Natural killer cell treated with Interleukin-12 subunit alpha and Interleukin-12 subunit beta and Interleukin-15 and Interleukin-18, amount 100 ng/mL, for 72 hours (primary cell): Measurements from ENCODE around the gene ANKMY1. TPM values are rescaled to one million over a fixed set of nuclear protein-coding genes. Genes with fewer than 3 reads are reported as not detected.
A peak's percentile ranks its signal among the peaks of the same experiment; 100 is the strongest.

ENCODE experiments used
- ATAC-seq, 2 donors: fragments of 150-1000 bp; cut with Tn5 transposase in 1 of 2; sonication (Bioruptor Pico), chemical (Tn5 transposase) in 1 of 2; 2 replicates each; pipeline ENCODE4 v1.10.0; 2021
- DNase-seq: peaks from one replicate; pipeline ENCODE4 v3.0.0; 2022; ENCODE audit warnings: low spot score
- H3K27ac Mint-ChIP-seq, 2 donors: 1 replicate in 1 of 2; 2 replicates in 1 of 2; pipeline ENCODE4 v1.8.0; 2022; ENCODE audit warnings: mixed read lengths in 2 of 2, mild to moderate bottlenecking in 1 of 2, moderate library complexity in 1 of 2
- H3K27me3 Mint-ChIP-seq, 2 donors: 1 replicate in 1 of 2; 2 replicates in 1 of 2; pipeline ENCODE4 v1.8.0; 2022; ENCODE audit warnings: mixed read lengths in 2 of 2
- H3K36me3 Mint-ChIP-seq: one replicate; pipeline ENCODE4 v1.8.0; 2022; ENCODE audit warnings: mixed read lengths
- H3K4me1 Mint-ChIP-seq, 2 donors: 1 replicate in 1 of 2; 2 replicates in 1 of 2; pipeline ENCODE4 v1.8.0; 2022; ENCODE audit warnings: low read depth in 2 of 2, mixed read lengths in 2 of 2, mild to moderate bottlenecking in 1 of 2
- H3K4me3 Mint-ChIP-seq: one replicate; pipeline ENCODE4 v1.8.0; 2022; ENCODE audit warnings: mixed read lengths
- H3K9me3 Mint-ChIP-seq: 2 replicates; pipeline ENCODE4 v1.8.0; 2022; ENCODE audit warnings: mixed read lengths
- total RNA-seq, 2 donors: library from RNA; stranded (reverse); gene quantifications; one replicate each; pipeline ENCODE4 v1.2.3, GENCODE V29; 2022

Gene ANKMY1, protein sequence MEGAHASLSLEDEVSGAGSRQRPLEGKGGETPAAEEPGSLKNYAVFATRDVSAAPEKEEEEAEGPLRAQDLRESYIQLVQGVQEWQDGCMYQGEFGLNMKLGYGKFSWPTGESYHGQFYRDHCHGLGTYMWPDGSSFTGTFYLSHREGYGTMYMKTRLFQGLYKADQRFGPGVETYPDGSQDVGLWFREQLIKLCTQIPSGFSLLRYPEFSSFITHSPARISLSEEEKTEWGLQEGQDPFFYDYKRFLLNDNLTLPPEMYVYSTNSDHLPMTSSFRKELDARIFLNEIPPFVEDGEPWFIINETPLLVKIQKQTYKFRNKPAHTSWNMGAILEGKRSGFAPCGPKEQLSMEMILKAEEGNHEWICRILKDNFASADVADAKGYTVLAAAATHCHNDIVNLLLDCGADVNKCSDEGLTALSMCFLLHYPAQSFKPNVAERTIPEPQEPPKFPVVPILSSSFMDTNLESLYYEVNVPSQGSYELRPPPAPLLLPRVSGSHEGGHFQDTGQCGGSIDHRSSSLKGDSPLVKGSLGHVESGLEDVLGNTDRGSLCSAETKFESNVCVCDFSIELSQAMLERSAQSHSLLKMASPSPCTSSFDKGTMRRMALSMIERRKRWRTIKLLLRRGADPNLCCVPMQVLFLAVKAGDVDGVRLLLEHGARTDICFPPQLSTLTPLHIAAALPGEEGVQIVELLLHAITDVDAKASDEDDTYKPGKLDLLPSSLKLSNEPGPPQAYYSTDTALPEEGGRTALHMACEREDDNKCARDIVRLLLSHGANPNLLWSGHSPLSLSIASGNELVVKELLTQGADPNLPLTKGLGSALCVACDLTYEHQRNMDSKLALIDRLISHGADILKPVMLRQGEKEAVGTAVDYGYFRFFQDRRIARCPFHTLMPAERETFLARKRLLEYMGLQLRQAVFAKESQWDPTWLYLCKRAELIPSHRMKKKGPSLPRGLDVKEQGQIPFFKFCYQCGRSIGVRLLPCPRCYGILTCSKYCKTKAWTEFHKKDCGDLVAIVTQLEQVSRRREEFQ
- total RNA-seq: 10 to 100 TPM; 13.0 to 40.9 TPM

DNA sequence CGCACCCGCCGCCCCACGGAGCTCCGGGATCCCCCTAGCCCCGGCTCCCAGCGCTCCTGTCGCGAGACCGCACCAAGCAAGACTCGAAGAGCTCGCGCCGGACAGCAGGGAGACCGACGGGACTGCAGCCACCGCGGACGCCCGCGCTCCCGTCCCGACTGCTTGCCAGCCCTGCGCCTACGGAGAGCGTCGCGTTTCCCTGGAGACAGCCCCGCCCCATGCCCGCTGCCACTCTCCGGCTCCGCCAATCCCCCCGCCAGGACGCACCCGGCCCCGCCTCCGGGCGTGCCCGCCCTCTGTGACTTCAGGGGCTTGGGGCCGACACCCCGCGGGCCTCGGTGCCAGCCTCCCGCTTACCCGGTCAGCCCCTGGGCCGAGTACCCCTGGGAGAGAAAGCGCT, at the start of gene ANKMY1:
ANKMY1 (minus strand) TSS at position 181 of the 400 bp plus-strand sequence. CDS start 653 bp downstream, outside the sequence.
- DNase-seq: peak; percentile 83
- Mint-ChIP-seq H3K27ac (peak within 1 kb of the TSS in 1 of 2 donors; percentile 99), H3K4me3 (peak within 1 kb of the TSS; percentile 92), H3K36me3 (no peaks in the 10 kb centered on the region), H3K27me3 (no peaks in the 10 kb centered on the region), H3K4me1 (peaks cover 29 to 51% of the 10 kb centered on the region in 2 donors), H3K9me3 (no peaks in the 10 kb centered on the region)
- peak in 1 of 2 donors; percentile 26 for ATAC-seq

DNA sequence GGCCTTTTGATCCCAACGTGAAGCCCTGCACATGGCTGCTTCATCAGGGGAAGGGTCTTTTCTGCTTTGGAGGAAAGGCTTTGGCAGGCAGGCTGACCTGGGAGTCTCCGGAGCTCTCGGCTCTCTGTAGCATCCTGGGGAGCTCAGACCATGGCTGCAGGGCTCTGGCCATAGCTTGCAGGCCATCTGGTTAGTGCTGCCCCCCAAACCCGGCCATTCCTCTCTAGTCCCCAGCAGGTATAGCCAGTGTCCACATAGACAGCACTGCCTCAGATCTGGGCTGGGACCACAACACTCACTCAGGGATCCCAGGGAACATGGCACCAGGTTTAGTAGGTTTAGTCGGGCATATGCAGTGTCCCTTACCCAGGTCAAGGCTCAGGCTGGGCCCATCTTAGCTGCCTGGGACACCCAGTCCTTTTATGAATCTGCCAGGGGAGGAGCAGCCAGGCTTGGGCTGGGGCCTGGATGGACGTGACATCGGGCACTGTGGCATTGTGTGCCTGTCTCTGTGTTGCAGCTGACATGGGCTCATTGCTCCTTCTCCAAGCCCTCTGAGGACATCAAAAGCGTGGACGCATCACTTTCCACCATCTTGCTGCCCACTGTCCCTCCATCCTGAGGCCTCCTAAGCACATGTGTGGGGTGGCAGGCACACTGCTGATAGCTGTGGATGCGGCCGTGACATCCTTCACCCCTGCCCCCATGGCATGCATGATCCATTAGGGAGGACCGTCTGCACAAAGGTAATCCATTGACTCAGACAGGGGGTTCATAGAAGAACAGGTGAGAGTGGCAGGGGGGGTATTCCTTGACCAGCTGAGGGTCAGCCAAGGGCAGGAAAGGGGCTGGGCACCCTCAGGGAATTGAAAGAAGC, 48.3 kb upstream of the ANKMY1 start:
- H3K27ac Mint-ChIP-seq: no peak overlapping the region
- H3K4me1 Mint-ChIP-seq: peaks cover 0 to 8% of the 10 kb centered on the region in 2 donors
- ATAC-seq: no peak
- H3K4me3 Mint-ChIP-seq: no peak overlapping the region
- H3K27me3 Mint-ChIP-seq: no peaks in the 10 kb centered on the region
- no peaks in the 10 kb centered on the region for H3K36me3 Mint-ChIP-seq
- H3K9me3 Mint-ChIP-seq: no peaks in the 10 kb centered on the region
- DNase-seq: no peak

DNA sequence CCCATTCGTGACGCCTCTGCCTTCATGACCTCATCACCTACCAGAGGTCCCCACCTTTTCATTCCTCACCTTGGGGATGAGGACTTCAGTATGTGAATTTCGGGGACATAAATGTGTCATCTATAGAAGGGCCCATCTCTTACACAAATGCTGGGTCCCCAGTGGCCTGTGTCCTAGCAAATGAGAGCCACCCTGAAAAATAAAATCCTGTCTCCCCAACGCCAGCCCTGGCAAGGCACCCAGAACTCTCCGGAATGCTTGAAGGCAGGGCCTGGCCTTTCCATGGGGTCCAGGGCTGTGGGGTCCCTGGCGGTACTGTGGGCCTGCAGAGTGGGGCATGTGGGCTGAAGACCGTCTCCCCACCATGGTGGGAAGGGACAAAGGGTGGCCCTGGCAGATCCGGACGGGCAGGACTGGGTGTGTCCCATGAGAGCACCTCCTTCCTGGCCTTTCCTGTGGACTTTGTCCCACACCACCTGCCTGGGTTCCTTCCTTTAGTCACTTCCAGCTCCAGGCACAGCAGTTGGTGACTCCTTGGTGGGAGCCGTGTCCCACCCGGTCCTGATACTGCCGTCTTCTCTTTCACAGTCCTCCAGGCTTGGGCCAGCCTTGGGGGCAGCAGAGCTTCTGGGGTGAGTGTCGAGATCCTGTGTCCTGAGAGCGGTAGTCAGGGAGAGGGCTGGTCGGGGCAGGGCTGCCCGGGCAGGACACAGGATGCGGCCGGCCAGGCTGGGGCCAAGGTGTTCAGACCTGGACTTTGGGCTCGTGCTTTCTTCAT, 47.3 kb upstream of the ANKMY1 start:
- H3K9me3 Mint-ChIP-seq: no peaks in the 10 kb centered on the region
- peaks cover 0 to 7% of the 10 kb centered on the region in 2 donors for H3K4me1 Mint-ChIP-seq
- H3K36me3 Mint-ChIP-seq: no peaks in the 10 kb centered on the region
- no peak overlapping the region for H3K4me3 Mint-ChIP-seq
- H3K27me3 Mint-ChIP-seq: no peaks in the 10 kb centered on the region
- DNase-seq: no peak
- peak overlapping the region in 1 of 2 donors; percentile 76 for H3K27ac Mint-ChIP-seq
- no peak for ATAC-seq

DNA sequence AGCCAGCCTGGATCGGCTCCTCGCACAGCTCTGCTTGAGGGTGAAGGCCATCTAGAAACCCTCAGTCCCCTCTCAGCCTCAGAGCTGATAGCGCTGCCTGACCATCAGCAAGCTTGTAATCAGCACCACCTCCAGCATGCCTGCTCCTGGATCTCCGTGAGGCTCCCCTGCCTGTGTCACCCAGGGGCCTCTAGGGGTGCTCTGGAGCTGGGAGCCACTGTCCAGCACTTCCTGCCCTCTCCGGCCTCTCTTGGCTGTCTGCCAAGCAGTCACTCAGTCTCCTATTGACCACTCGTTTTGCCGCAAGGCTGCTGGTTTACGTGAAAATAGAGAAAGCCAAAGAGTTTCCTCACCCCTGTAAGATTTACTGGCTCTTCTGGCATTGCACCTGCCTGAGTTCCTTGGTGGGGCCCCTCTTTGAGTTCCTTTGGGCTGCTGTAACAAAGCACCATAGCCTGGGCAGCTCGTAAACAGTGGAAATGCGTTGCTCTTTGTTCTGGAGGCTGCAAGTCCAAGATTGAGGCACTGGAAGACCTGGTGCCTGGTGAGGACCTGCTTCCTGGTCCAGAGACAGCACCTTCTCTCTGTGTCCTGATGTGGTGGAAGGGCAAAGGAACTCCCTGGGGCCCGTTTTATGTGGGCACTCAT, 46.6 kb upstream of the ANKMY1 start:
- ATAC-seq: peak; percentile 31 to 71
- no peak for DNase-seq
- Mint-ChIP-seq H3K36me3 (no peaks in the 10 kb centered on the region), H3K4me1 (peaks cover 0 to 7% of the 10 kb centered on the region in 2 donors), H3K27me3 (no peaks in the 10 kb centered on the region), H3K4me3 (no peak overlapping the region), H3K27ac (peak overlapping the region in 1 of 2 donors; percentile 76), H3K9me3 (no peaks in the 10 kb centered on the region)

DNA sequence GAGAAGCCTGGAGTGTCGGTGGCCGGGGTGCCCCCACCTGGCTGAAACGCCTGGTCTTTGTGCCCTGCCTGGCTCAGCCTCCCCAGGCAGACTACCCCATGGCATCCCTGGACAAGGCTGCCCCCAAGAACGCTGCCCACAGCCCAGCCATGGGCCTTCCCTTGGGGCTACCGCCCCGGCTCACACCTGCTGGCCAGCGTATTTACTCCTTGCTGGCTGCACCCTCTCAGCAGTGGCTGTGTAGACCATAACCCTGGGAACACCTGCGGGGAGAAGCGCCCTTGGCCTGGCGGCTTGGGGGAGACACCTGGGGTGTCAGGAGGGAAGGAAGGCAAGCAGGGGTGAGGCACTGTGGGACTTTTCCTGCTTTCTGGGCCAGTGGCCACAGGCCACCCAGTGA, 46.1 kb upstream of the ANKMY1 start:
- DNase-seq (no peak), ATAC-seq (no peak)
- Mint-ChIP-seq H3K9me3 (no peaks in the 10 kb centered on the region), H3K4me1 (peaks cover 0 to 7% of the 10 kb centered on the region in 2 donors), H3K36me3 (no peaks in the 10 kb centered on the region), H3K4me3 (no peak overlapping the region), H3K27me3 (no peaks in the 10 kb centered on the region), H3K27ac (no peak overlapping the region)

DNA sequence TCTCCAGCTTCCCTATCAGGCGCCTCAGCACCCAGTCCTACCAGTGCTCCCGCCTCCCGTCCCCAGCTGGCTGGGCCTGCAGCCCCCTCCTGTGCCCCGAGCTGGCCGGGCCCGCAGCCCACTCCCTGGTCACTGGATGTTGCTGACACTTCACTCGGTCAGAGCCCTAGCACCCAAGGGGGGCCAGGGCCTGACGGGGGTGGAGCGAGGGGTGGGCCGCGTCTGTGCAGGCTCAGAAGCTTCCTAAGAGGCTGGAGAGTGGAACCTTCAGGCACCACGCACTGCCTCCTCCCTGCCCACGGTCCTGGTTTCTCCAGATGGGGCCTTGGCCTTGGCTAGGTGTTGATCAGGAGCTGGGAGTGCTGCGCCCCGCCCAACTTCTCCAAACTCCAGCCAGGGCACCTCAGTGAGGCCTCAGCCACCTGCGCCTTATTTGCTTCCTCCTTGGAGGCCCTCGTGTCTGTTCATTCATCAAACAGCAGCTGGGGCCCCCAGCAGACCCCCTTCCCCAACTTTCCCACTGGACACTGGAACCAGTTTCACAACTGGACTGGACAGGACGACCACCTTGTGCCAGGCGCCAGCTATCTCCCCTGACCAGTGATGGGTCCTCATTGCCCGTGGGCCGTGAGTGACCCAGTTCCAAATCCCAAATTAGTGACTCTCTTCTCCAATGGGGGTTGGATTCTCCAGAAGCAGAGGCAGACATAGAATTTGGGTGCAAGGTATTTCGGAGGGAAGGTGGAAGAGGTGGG, 45.5 kb upstream of the ANKMY1 start:
- DNase-seq: no peak
- H3K4me1 Mint-ChIP-seq: peaks cover 0 to 7% of the 10 kb centered on the region in 2 donors
- ATAC-seq: no peak
- no peaks in the 10 kb centered on the region for H3K36me3 Mint-ChIP-seq
- no peak overlapping the region for H3K27ac Mint-ChIP-seq
- H3K9me3 Mint-ChIP-seq: no peaks in the 10 kb centered on the region
- H3K4me3 Mint-ChIP-seq: no peak overlapping the region
- H3K27me3 Mint-ChIP-seq: no peaks in the 10 kb centered on the region

DNA sequence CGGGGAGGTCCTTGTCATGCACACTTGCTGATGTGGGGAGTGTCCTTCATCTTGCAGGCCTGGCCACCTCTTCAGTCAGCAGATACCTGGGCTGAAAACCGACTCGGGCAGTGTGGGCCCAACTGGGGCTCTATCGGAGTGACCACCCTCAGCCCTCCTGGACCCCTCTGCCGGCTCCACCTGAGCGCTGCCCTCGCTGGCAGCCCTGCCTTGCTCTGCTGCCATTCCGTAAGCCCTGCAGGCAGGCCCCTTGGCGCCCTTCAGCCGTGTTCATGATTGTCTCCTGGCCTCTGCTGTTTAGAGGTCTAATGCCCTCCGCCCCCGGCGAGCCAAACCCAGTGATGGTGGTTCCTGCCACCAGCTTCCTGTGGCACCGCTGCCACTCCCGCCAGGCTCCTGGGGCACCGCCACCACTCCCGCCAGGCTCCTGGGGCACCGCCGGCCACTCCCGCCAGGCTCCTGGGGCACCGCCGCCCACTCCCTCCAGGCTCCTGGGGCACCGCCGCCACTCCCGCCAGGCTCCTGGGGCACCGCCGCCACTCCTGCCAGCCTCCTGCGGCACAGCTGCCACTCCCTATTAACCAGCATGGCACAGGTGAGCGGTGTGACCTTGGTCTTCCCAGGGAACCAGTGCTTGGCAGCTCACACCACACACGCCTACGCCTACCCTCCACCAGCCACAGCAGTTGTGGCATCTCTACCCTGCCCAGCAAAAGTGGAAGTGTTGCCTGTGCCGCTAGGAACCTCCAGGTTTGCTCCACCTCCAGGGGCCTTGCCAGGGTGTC, 44.7 kb upstream of the ANKMY1 start:
- no peak overlapping the region for H3K4me3 Mint-ChIP-seq
- no peaks in the 10 kb centered on the region for H3K36me3 Mint-ChIP-seq
- no peaks in the 10 kb centered on the region for H3K9me3 Mint-ChIP-seq
- H3K27ac Mint-ChIP-seq: no peak overlapping the region
- ATAC-seq (no peak), DNase-seq (no peak)
- no peaks in the 10 kb centered on the region for H3K27me3 Mint-ChIP-seq
- peaks cover 0 to 7% of the 10 kb centered on the region in 2 donors for H3K4me1 Mint-ChIP-seq

DNA sequence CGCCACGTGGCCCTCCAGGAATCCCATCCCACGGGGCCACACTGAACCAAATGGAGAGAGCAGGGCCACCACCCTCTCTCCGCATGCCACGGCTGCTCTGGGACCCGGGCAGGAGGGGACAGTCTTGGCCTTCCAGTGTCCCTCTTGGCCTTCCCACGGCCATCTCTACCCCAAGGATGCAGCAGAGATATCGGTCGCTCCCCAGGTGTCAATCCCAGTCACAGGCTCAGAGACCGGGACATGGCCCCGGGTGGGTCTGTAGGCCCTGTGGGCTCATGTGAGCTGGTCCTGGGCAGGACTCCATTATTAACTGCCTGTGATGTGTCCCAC, 44.0 kb upstream of the ANKMY1 start:
- Mint-ChIP-seq H3K27me3 (no peaks in the 10 kb centered on the region), H3K4me1 (peaks cover 0 to 7% of the 10 kb centered on the region in 2 donors), H3K27ac (no peak overlapping the region), H3K4me3 (no peak overlapping the region), H3K9me3 (no peaks in the 10 kb centered on the region), H3K36me3 (no peaks in the 10 kb centered on the region)
- DNase-seq (no peak), ATAC-seq (no peak)

DNA sequence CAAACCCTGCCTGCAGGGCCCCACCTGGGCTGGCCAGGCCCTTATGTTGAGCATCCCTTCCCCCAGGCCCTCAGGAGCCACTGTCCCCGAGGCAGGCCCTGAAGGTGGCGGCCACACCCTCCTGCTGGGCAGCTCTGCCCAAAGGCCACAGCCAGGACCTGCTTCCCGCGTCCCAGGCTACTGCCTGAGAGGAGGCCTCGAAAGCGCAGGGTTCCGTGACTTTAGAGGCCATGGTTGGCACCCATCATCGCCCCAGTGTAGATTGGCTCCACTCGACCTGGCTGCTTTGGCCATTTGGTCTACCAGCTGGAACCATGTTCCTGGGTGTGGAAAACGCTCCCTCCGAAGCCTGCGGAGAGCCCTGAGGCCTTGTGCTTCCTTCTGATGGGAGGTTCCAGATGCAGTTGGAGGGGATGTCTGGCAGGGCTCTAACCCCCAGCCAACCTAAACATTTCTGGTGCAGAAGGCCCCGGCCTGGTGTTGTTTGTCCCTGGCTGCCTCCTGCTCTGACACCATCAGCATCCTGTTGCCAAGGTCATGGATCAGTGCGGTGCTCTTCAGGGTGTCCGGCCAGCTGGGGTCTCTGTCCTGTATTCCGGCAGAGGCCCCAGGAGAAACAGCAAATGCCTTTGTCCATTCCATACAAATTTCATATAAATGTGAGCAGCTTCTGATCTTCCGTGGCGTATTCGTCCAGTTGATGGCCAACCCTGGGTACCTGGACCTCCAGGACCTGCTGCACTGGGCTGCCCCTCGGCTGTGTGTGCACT, 43.5 kb upstream of the ANKMY1 start:
- Mint-ChIP-seq H3K27me3 (no peaks in the 10 kb centered on the region), H3K27ac (no peak overlapping the region), H3K4me3 (no peak overlapping the region), H3K4me1 (peaks cover 0 to 7% of the 10 kb centered on the region in 2 donors), H3K9me3 (no peaks in the 10 kb centered on the region), H3K36me3 (no peaks in the 10 kb centered on the region)
- DNase-seq (no peak), ATAC-seq (no peak)

DNA sequence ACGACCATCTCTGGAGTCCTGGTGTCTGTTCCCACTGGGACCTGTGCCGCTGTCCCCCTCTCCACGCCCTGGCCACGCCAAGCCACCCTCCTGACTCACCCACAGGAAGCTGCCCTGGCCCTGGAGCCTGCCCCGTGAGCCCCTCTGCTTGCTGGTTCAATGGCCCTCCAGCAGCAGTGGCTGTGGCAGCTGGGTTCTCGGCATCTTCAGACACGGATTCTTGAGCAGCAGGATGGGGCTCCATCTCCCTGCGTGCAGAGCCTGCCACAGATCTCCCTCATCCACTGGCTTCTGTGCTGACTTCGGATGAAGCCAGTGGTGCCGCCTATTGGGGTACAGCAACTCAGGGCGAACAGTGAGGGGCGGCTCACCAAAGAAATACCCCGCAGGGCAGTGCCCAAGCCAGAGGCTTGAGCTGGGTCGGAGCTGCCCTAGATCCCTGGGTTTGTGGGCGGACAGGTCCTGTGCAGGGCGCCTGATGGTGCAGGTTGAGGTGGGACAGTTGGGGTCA, 42.7 kb upstream of the ANKMY1 start:
- Mint-ChIP-seq H3K4me3 (no peak overlapping the region), H3K9me3 (no peaks in the 10 kb centered on the region), H3K36me3 (no peaks in the 10 kb centered on the region), H3K27me3 (no peaks in the 10 kb centered on the region), H3K4me1 (peaks cover 0 to 7% of the 10 kb centered on the region in 2 donors), H3K27ac (no peak overlapping the region)
- ATAC-seq: no peak
- no peak for DNase-seq
